SK-MEL-5 (cell line): ENCODE measurements around the gene PTCH1. TPM values are rescaled to one million over a fixed set of nuclear protein-coding genes. Genes with fewer than 3 reads are reported as not detected.

Experiments used
- DNase-seq: peaks from one replicate; pipeline ENCODE4 v3.0.0-alpha.2; 2016; ENCODE audit warnings: low read depth, low spot score
- in situ Hi-C: cut with HindIII; loops from 2 replicates; pipeline ENCODE4 v1.10.0; 2016; ENCODE audit warnings: low sequenced_read_pairs, high pct_unique_total_duplicates, low pct_unique_long_range_greater_than_20kb
- total RNA-seq: library from RNA; depleted of rRNA; stranded (reverse); fragments of >200 nt; shearing (Covaris generic); gene quantifications from 2 replicates; pipeline ENCODE4 v1.2.3, GENCODE V29; 2014

Gene PTCH1
- total RNA-seq, 1 experiment from 2014 or later = 3.8 TPM

GRCh38 chr9:95484225-95484624 is 32.5 kb downstream of the PTCH1 start:
- no peak for DNase-seq
- in situ Hi-C loops = no loop called here

DNA sequence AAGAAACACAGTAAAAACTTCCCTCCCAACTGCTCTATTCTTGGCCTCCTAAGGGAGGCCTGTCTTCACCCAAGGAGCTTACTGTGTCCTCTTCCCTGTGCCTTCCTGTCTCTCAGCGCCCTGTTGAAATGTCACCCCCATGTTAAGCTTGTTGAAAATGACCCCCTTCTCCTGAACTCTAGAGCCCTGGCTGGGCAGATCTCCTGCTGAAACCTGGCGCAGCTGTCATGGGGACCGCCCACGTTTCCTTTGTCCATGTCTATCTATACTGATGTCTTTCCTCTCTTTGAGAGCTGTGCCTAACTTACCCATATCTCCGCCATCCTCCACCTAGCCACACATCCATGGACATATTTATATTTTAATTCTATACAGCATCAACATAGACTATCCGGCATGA is 33.3 kb downstream of the PTCH1 start:
- in situ Hi-C loops = no loop called here
- DNase-seq = no peak

DNA sequence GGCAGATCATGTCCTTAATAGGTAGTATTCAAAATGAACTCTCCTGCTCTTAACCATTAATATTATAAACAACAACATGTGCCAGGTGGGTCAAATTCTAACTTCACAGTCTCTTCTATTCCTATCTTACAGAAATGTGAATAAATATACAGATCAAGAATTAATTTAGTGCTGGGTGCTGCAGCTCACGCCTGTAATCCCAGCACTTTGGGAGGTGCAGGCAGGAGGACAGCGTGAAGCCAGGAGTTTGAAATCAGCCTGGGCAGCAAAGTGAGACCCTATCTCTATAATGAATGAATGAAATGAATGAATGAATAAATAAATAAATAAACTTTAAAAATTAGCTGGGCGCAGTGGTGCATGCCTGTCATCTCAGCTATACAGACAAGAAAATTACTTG is 34.1 kb downstream of the PTCH1 start:
- in situ Hi-C loops = no loop called here
- no peak for DNase-seq

DNA sequence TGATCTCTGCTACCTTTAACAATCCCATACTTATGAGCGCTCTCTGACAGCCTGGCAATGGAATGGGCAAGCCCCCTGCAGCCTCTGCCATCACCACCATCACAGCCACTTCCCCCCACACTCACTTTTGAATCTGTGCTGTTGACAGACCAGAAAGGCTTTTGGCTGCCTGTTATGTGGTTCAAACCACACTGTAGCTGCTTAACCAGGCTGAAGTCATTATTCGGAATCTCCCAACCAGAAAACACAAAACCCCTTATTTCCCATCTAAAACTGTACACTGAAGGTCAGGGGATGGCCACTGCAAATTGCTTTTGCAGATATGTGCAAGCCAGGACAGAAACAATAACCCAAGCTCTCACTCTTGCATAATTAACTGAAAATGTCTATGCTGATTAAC is 35.8 kb downstream of the PTCH1 start:
- no peak for DNase-seq
- in situ Hi-C loops = no loop called here

DNA sequence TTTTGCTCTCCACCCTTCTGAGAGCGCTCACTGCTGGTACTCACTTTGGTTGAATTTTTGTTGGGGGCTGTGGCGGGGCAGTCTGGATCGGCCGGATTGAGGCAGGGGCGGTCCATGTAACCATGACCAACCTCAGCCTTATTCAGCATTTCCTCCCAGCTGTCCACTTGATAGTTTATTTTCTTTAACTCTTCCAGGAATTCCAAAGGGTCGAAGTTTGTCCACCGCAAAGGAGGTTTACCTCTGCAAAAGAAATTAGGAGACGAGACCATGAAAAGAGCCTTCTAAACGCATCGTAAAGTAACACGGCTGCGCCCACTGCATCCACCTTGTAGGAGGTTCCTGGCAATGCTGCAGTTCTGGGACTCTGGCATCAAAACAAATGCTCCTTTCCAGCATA is 36.4 kb downstream of the PTCH1 start:
- in situ Hi-C loops = no loop called here
- no peak for DNase-seq

DNA sequence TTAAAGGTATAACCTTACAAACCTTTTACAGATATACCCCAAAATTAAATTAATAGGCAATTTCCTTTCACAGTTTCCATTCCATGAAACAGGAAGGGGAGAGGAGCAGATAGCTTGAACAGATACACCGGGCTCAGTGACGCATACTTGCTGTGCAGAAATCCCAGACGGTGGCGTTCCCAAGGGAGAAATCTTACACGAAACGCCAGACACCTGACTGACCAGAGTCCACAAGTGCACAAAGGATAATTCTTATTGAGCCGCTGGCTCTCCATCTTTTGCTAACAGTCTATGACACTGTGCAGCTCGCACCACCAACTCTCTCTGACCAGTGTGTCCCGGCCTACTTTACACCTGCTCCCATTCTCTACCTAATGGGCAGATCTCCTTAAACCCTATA is 37.4 kb downstream of the PTCH1 start:
- in situ Hi-C loops = no loop called here
- no peak for DNase-seq

DNA sequence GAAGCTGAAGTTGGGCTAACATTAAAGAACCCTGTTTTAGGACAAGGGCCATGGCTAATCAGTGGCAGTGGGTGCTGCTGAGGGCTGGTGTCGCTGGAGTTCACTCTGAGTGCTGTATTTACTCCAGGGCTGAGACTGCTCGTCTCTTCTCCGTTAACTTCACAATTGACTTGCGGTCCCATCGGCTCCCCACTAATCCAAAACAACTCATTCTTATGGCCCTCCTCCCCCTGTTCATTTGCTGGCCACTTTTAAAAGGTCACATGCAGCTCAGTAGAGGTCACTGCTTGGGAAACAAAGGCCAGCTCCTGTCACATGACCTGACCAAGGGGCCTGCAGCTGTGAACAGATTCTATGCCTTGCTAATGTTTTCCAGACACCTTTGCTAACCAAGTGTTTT is 38.4 kb downstream of the PTCH1 start:
- in situ Hi-C loops = no loop called here
- DNase-seq = no peak

GRCh38 chr9:95477885-95478284 is 38.9 kb downstream of the PTCH1 start:
- no peak for DNase-seq
- in situ Hi-C loops = no loop called here

- in situ Hi-C loops = no loop called here
- no peak for DNase-seq
These were observed 39.3 kb downstream of the PTCH1 start for GRCh38 chr9:95477441-95477840.

DNA sequence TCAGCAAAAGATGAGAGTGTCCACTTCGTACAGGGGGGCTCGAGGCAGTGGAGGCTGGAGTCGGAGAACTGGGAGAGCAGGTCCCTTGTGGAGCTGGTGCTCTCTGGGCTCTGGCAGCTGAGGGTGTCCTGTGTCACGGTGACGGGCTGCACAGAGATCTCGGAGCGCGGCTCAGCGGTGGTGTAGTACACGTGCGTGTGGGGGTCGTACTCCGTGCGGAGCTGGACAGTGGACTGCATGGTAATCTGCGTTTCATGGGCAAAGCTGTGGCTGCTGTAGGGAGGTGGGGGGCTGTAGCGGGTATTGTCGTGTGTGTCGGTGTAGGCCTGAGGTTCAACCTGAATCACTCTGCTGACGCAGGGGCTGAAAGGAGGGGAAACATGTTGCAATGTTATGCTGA is 48.0 kb downstream of the PTCH1 start:
- in situ Hi-C loops = no loop called here
- DNase-seq = no peak

- DNase-seq = no peak
These were observed 51.7 kb downstream of the PTCH1 start for GRCh38 chr9:95465115-95465514.

DNA sequence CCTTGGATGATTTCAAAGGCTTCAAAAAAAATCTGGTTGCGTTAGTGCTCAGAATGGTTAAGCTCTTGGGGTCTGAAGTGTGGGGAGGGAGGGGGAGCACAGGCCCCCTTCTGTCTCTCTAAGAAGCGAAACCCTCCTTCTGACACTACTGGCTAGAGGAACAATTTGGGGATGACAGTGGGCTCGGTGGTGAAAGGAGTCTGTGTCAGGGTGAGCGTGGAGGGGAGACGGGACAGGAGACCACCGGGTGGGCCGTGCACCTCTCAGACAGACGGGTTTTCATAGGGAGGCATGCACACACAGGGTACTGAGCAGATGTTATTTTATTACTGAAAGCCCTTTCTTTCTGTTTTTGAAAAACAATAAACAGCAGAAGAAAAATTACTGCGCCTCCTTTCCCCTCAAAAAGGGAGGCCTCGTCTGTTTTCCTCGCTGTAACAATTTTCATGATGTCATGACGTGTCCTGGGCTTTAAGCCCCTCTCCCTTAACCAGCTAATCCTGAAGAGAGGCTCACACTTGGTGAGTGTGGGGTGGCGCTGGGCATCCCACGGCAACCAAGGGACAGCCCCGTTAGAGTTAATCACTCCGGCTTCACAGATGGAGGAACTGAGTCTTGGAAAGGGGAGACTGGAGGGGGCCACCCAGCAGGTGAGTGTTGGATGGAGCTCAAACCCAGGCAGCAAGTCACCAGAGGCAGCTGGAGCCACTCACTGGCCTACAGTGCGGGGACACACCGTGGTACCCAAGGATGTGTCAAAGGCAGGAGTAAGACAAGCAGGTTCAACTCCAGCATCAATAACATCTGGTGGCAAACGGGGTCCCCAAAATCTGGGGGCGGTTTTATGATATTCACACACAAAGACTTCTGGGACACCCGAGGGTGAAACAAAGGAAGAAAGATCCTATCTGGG is 53.4 kb downstream of the PTCH1 start:
- DNase-seq = no peak
- in situ Hi-C loops = no loop called here

More at GRCh38 chr9:95465115-95465514, 51.7 kb downstream of the PTCH1 start:
- in situ Hi-C loops = no loop called here

DNA sequence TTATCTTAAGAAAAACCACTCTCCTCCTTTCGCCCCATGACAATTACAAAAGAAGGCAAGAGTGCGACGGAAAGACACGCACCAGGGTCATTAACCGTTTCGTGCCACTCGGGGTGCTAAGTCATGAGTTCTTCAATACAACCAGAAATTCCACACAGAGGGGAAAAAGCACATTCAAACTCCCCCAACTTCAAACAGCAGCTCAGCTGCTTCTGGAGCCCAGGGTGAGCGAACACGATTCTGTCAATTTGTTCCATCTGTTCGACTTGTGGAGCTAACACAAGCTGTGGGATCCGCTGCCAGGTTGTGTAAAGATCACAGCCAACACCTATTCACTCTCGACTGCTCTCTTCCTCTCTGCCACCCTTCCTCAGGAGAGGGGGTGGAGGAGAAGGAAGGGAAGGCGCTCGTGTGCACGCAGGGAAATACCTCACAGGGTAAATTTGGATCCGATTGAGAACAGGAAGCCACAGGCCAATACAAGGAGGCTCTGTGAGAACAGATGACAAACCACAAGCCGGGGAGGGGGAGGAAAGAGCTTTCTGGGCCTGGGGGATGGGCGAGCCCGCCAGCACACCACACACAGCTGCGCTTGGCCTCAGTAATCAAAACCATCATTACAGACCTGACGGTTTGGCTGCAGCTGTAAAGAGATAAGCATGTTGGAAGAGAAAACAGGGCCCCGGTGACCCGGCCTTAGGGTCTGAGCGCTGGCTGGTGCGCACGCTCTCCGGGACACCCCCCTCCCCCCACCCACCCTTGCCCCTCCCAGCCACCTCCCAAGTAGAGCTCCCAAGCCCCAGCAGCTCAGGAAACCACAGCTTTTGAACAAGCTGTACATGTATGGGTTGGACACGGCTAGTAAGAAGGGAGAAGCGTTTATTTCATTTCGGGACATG is 54.3 kb downstream of the PTCH1 start:
- DNase-seq = peak; percentile 91
- in situ Hi-C loops = no loop called here

GRCh38 chr9:95461448-95462248 is 55.1 kb downstream of the PTCH1 start:
- no peak for DNase-seq
- in situ Hi-C loops = no loop called here

DNA sequence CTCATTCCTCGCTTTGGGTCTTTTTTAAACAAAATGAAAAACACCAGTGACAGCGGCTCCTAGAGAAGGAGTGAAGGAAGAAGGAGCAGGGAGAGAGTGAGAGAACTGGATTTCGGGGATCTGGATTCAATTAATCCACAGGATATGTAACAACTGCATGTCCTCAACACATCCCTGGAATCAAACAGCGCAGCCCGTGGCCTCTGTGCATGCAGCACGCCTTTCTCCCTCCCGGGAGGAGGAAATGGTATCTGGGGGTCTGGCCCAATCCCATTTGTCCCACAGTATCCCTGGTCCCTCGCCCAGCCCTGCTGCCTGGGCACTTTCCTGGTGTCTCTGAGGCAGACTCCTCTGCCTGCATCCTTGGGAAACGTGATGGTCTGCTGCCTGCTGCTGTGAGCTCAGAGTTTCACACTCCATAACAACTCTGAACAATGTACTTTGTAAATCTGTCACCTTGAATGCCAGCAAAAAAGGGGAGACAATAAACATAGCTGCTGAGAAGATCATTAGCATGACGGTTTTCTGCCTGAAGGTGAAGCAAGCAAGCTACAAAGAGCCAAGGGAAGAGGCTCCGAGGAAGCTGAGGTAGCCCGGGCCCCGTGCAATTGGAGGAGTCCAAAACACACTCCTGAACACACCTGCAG is 56.1 kb downstream of the PTCH1 start:
- in situ Hi-C loops = no loop called here
- DNase-seq = no peak

GRCh38 chr9:95459851-95460517 is 56.8 kb downstream of the PTCH1 start:
- DNase-seq = no peak
- in situ Hi-C loops = no loop called here

DNA sequence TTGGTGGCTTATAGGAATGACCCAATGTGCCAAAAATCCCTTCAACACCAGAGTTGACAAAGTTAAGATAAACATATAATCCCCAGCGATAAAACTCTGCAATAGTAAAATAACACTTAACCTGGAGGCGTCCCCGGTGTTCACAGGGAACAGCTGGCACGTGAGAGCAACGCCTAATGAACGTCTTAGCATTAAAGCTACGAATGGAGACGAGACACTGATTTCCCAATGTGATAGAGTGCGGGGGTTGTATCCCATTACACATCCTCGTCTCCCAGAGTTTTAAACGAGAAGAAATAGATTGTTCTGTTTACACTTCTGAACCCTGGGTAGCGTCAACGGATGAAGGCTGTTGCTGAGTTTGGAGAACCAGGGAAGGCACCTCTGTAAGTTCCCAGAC is 57.6 kb downstream of the PTCH1 start:
- DNase-seq = no peak

More for the DNA sequence above, 57.6 kb downstream of the PTCH1 start:
- in situ Hi-C loops = no loop called here
